22Rv1 (cell line): ENCODE results near the gene LRRC63.

ENCODE experiments used
- H3K27ac ChIP-seq: fragments of 450-650 bp; 2 replicates; pipeline ENCODE4 v1.5.1; 2017
- ZFX ChIP-seq: fragments of 450-650 bp; IDR thresholded peaks from 2 replicates; pipeline ENCODE4 v1.6.1; 2017; ENCODE audit warnings: antibody characterized with exemption, borderline replicate concordance
- TF ChIP-seq, protein P1 (sequence below): fragments of 450-650 bp; IDR thresholded peaks from 2 replicates; pipeline ENCODE4 v1.5.1; 2017; ENCODE audit warnings: mild to moderate bottlenecking

LRRC63 gene

GRCh38 chr13:46314587-46314986 lies 102.9 kb downstream of the LRRC63 start:
- H3K27ac ChIP-seq: no peak overlapping the region
- TF ChIP-seq, protein P1, sequence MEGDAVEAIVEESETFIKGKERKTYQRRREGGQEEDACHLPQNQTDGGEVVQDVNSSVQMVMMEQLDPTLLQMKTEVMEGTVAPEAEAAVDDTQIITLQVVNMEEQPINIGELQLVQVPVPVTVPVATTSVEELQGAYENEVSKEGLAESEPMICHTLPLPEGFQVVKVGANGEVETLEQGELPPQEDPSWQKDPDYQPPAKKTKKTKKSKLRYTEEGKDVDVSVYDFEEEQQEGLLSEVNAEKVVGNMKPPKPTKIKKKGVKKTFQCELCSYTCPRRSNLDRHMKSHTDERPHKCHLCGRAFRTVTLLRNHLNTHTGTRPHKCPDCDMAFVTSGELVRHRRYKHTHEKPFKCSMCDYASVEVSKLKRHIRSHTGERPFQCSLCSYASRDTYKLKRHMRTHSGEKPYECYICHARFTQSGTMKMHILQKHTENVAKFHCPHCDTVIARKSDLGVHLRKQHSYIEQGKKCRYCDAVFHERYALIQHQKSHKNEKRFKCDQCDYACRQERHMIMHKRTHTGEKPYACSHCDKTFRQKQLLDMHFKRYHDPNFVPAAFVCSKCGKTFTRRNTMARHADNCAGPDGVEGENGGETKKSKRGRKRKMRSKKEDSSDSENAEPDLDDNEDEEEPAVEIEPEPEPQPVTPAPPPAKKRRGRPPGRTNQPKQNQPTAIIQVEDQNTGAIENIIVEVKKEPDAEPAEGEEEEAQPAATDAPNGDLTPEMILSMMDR: no peak

DNA sequence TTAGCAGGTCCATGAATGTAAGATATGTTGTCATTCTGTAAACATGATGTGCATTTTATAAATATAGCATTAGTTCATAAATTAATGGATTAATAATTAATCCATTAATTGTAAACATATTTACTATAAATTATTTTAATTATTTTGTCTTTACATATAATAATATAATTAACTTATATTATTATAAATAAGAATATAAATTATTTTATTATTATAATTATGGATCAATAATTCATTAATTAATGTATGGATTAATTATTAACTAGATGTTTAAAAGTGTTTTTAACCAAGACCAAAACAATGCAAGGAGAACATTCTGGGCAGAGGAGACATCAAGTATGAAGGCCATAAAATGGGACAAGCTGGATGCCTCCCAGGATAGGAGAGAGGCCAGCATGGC lies 103.3 kb downstream of the LRRC63 start:
- no peak for TF ChIP-seq ZFX
- TF ChIP-seq, protein P1: no peak
- H3K27ac ChIP-seq: no peak overlapping the region

DNA sequence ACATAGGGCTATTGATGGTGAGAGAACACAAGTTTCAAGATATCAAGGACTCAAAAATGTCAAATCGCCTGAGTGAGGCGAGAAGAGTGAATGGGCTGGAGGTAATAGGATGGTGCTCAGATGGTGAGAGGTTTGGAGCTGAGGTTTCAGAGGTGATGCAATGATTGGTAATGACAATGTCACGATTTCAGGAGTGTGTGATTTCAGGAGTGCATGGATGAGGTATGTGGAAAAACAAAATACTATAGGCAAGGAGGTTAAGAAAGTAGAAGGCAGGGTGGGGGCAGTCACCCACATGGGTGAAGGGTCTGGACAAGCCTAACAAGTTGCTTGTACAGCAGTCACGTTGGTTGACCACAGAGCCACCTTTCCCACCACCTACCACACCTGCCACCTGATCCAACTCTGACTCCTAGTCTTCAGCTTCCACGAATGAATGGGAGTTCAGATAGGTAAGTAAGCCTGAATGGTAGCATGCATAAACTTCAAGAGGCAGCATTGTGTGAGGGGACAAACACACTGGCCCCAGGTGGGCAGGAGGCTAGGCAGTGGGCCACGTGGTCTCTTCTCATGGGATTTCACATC lies 103.9 kb downstream of the LRRC63 start:
- H3K27ac ChIP-seq: no peak overlapping the region
- TF ChIP-seq ZFX: no peak
- TF ChIP-seq, protein P1: no peak

DNA sequence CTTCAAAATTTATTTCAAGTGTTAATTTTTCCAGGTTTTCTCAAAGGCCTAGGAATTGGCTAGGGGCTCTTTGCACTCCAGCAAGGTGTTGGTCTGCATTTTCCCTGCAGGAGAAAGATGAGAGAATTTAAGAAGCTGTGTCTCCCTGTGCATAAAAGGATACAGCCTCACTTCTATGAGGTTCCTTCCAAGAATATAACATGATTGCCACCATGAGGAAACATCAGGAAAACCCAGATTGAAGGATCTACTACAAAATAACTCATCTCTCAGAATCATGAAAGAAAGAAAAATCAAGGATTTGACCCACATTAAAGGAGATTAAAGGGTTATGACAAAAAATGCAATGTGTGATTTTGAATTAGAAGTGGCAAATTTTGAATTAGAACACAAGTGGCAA lies 105.4 kb downstream of the LRRC63 start:
- no peak for TF ChIP-seq ZFX
- TF ChIP-seq, protein P1: no peak
- H3K27ac ChIP-seq: no peak overlapping the region

DNA sequence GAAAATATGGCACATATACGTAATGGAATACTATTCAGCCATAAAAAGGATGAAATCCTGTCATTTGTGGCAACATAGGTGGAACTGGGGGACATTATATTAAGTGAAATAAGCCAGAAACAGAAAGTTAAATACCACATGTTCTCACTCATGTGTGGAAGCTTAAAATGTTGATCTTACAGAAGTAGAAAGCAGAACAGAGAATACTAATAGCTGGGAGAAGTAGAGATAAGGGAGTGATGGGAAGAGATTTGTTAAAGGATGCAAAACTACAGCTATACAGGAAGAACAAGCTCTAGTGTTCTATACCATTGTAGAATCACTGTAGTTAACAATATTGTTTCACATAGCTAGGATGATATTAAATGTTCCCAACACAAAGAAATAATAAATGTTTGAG lies 107.3 kb downstream of the LRRC63 start:
- TF ChIP-seq, protein P1: no peak
- no peak for TF ChIP-seq ZFX

DNA sequence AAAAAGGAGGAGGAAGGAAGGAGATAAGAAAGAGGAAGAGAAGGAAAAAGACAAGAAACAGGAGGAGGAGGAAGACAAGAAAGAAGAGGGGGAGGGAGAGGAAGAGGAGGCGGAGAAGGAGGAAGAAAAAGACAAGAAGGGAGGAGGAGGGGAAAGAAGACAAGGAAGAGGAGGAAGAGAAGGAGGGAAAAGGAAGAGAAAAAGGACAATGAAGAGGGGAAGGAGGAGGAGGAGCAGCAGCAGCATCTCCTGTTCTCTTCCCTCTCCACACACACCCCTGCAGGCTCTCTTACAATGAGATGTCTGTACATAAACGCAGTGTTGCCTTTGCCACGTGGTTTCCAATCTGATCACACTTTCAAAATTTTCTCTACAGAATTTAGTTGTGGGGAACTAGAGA lies 108.7 kb downstream of the LRRC63 start:
- no peak overlapping the region for H3K27ac ChIP-seq
- TF ChIP-seq ZFX: no peak
- TF ChIP-seq, protein P1: no peak

More for the DNA sequence above, 107.3 kb downstream of the LRRC63 start:
- H3K27ac ChIP-seq: no peak overlapping the region

DNA sequence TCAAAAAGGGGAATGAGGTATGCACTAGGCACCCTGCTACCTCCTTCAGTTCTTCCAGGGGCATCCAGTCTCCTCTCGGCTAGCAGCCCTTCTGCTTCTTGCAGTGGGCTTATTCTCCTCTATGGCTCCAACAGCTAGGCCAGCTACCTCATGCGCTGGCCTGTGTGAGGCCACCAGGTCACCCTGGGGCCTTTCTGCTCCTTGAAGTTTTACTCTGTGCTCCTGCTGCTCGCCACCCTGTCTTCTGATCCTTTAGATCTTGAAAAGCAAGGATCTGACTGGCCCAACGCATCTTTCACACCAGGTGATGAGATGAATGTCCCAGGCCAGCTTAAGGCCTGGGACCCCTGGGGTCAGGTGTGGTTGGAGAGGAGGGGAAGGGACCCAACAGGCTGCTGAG lies 109.1 kb downstream of the LRRC63 start:
- H3K27ac ChIP-seq: no peak overlapping the region
- TF ChIP-seq, protein P1: no peak
- no peak for TF ChIP-seq ZFX
